Measurements from ENCODE around the gene SREBF2. TPM values are rescaled to one million over a fixed set of nuclear protein-coding genes. Genes with fewer than 3 reads are reported as not detected.

SREBF2 gene
- polyA plus RNA-seq, 1 donor from 2014 or later = 73.0 TPM

DNA sequence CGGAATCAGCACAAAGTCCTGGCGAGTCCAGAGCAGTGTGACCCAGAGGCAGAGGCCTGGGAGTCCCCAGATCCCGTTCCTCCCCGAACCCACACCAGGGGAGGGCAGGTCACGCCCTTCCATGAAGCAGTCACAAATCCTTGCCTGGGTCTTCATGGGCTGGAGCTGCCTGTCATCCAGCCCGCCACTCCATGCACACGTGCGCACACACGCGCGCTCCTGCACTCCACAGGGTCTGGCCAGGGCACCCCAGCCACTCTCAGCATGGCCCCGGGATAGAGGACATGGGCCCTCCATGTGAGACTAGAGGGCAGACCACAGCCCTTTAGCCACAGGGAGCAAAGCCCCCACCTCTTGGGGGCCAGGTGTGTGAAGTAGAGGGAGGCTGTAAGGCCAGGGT, 99.4 kb downstream of the SREBF2 start:
- Histone ChIP-seq H3K9me3 (ENCODE audit: low read length) (no peaks in the 10 kb centered on the region), H2AFZ (ENCODE audit: low read depth, low read length) (no peak overlapping the region), H4K20me1 (ENCODE audit: insufficient read depth) (no peaks in the 10 kb centered on the region), H3K36me3 (ENCODE audit: insufficient read depth, low read length) (no peaks in the 10 kb centered on the region), H3K4me2 (ENCODE audit: low read length) (no peak overlapping the region), H3K79me2 (replicated peaks; ENCODE audit: insufficient read depth, low read length) (no peaks in the 10 kb centered on the region), H3K9me2 (ENCODE audit: insufficient read depth, low read length) (no peaks in the 10 kb centered on the region), H3F3A (ENCODE audit: insufficient read depth, low read length, poor library complexity, severe bottlenecking) (no peaks in the 10 kb centered on the region), H3K27me3 (ENCODE audit: insufficient read depth, low read depth, low read length) (no peaks in the 10 kb centered on the region), H3K27ac (ENCODE audit: low read length) (no peak overlapping the region), H3K9ac (ENCODE audit: low read length) (no peak overlapping the region), H3K4me3 (ENCODE audit: low read length) (no peak overlapping the region)
- no peak for TF ChIP-seq EP300 (conservative IDR thresholded peaks at IDR 0.05; ENCODE audit: poor library complexity, severe bottlenecking)
- TF ChIP-seq, protein P1, sequence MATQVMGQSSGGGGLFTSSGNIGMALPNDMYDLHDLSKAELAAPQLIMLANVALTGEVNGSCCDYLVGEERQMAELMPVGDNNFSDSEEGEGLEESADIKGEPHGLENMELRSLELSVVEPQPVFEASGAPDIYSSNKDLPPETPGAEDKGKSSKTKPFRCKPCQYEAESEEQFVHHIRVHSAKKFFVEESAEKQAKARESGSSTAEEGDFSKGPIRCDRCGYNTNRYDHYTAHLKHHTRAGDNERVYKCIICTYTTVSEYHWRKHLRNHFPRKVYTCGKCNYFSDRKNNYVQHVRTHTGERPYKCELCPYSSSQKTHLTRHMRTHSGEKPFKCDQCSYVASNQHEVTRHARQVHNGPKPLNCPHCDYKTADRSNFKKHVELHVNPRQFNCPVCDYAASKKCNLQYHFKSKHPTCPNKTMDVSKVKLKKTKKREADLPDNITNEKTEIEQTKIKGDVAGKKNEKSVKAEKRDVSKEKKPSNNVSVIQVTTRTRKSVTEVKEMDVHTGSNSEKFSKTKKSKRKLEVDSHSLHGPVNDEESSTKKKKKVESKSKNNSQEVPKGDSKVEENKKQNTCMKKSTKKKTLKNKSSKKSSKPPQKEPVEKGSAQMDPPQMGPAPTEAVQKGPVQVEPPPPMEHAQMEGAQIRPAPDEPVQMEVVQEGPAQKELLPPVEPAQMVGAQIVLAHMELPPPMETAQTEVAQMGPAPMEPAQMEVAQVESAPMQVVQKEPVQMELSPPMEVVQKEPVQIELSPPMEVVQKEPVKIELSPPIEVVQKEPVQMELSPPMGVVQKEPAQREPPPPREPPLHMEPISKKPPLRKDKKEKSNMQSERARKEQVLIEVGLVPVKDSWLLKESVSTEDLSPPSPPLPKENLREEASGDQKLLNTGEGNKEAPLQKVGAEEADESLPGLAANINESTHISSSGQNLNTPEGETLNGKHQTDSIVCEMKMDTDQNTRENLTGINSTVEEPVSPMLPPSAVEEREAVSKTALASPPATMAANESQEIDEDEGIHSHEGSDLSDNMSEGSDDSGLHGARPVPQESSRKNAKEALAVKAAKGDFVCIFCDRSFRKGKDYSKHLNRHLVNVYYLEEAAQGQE (IDR thresholded peaks at IDR 0.05; ENCODE audit: borderline replicate concordance) = no peak
- TF ChIP-seq SMC3 (conservative IDR thresholded peaks at IDR 0.05; ENCODE audit: poor library complexity) = no peak
- TF ChIP-seq EZH2 (IDR thresholded peaks at IDR 0.05; ENCODE audit: borderline replicate concordance, insufficient read depth, low read length, poor library complexity, severe bottlenecking) = no peak
- TF ChIP-seq RAD21 (conservative IDR thresholded peaks at IDR 0.05) = no peak
- TF ChIP-seq, protein P2, sequence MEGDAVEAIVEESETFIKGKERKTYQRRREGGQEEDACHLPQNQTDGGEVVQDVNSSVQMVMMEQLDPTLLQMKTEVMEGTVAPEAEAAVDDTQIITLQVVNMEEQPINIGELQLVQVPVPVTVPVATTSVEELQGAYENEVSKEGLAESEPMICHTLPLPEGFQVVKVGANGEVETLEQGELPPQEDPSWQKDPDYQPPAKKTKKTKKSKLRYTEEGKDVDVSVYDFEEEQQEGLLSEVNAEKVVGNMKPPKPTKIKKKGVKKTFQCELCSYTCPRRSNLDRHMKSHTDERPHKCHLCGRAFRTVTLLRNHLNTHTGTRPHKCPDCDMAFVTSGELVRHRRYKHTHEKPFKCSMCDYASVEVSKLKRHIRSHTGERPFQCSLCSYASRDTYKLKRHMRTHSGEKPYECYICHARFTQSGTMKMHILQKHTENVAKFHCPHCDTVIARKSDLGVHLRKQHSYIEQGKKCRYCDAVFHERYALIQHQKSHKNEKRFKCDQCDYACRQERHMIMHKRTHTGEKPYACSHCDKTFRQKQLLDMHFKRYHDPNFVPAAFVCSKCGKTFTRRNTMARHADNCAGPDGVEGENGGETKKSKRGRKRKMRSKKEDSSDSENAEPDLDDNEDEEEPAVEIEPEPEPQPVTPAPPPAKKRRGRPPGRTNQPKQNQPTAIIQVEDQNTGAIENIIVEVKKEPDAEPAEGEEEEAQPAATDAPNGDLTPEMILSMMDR (IDR thresholded peaks at IDR 0.05; ENCODE audit: poor library complexity, severe bottlenecking) = no peak
- no peak for TF ChIP-seq TAF1 (IDR thresholded peaks at IDR 0.05; ENCODE audit: low read depth)
- TF ChIP-seq POLR2AphosphoS5 (IDR thresholded peaks at IDR 0.05) = no peak

DNA sequence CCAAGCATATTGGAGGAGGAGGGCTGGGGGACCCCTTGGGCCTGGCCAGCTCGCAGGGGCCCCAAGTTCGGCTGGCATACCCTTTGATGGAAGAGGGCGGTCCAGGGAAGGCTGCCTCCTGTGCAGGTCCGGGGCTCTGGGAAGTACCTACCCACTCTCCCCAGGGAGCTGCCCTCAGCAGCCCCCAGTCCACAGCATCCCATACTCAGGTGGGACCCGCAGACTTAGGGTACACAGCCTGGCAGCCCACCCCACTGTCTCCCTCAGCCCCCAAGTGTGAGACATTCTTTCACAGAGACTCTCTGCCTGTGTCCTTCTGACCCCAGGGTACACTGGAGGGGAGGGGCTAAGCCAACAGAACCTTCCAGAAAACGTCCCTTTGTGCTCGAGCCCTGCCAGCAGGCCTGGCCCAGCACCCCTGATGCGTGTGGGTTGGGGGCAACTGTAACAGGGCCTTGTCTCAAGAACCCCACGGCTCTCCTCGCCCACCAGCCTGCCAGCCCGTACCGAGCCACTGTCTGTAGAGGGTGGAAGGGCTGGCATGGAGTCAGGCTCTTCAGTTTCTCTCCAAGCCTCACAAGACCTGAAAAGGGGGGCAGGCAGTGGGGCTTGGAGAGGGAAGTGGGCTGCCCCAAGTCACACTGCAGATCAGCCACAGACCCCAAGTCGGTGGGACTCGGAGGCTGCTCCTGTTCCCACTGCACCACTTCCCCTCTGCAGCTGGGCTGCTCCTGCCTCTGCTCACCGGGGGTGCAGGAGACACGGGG, 100.7 kb downstream of the SREBF2 start:
- TF ChIP-seq, protein P2 (IDR thresholded peaks at IDR 0.05; ENCODE audit: poor library complexity, severe bottlenecking) = no peak
- no peak for TF ChIP-seq EZH2 (IDR thresholded peaks at IDR 0.05; ENCODE audit: borderline replicate concordance, insufficient read depth, low read length, poor library complexity, severe bottlenecking)
- no peak for TF ChIP-seq POLR2AphosphoS5 (IDR thresholded peaks at IDR 0.05)
- no peak for TF ChIP-seq TAF1 (IDR thresholded peaks at IDR 0.05; ENCODE audit: low read depth)
- TF ChIP-seq SMC3 (conservative IDR thresholded peaks at IDR 0.05; ENCODE audit: poor library complexity) = no peak
- no peak for TF ChIP-seq RAD21 (conservative IDR thresholded peaks at IDR 0.05)
- TF ChIP-seq, protein P1 (IDR thresholded peaks at IDR 0.05; ENCODE audit: borderline replicate concordance) = no peak
- TF ChIP-seq MXI1 (conservative IDR thresholded peaks at IDR 0.05; ENCODE audit: poor library complexity, severe bottlenecking) = no peak
- no peak for TF ChIP-seq EP300 (conservative IDR thresholded peaks at IDR 0.05; ENCODE audit: poor library complexity, severe bottlenecking)
- H3K9me2 ChIP-seq (ENCODE audit: insufficient read depth, low read length) = no peaks in the 10 kb centered on the region
- H3K4me2 ChIP-seq (ENCODE audit: low read length) = no peak overlapping the region
- H3K9ac ChIP-seq (ENCODE audit: low read length) = no peak overlapping the region
- H4K20me1 ChIP-seq (ENCODE audit: insufficient read depth) = no peaks in the 10 kb centered on the region
- no peaks in the 10 kb centered on the region for H3K9me3 ChIP-seq (ENCODE audit: low read length)
- no peak overlapping the region for H3K27ac ChIP-seq (ENCODE audit: low read length)
- no peaks in the 10 kb centered on the region for H3F3A ChIP-seq (ENCODE audit: insufficient read depth, low read length, poor library complexity, severe bottlenecking)
- no peak overlapping the region for H2AFZ ChIP-seq (ENCODE audit: low read depth, low read length)
- no peaks in the 10 kb centered on the region for H3K79me2 ChIP-seq (replicated peaks; ENCODE audit: insufficient read depth, low read length)
- no peak overlapping the region for H3K4me3 ChIP-seq (ENCODE audit: low read length)
- H3K27me3 ChIP-seq (ENCODE audit: insufficient read depth, low read depth, low read length) = no peaks in the 10 kb centered on the region
- no peaks in the 10 kb centered on the region for H3K36me3 ChIP-seq (ENCODE audit: insufficient read depth, low read length)
